Liver (tissue), 2 donors: Measurements from ENCODE around the gene REEP3.

Experiments used
- EGR1 ChIP-seq, 2 donors: IDR thresholded peaks; 2 replicates each; pipeline ENCODE4 v1.6.1; 2016 to 2018; ENCODE audit warnings: antibody characterized with exemption in 2 of 2, low read depth in 2 of 2
- RAD21 ChIP-seq, 2 donors: IDR thresholded peaks; 2 replicates each; pipeline ENCODE4 v1.6.1; 2016; ENCODE audit warnings: antibody characterized with exemption in 2 of 2, mild to moderate bottlenecking in 2 of 2
- donor health status: healthy.

- TF ChIP-seq EGR1 (IDR thresholded peaks at IDR 0.05; ENCODE audit: low read depth in 2 of 2) (no peak), RAD21 (IDR thresholded peaks at IDR 0.05) (no peak)
Observed at GRCh38 chr10:63619426-63619825, 98.2 kb downstream of the REEP3 start.
